ENCODE measurements around the gene SENP1. TPM values are rescaled to one million over a fixed set of nuclear protein-coding genes. Genes with fewer than 3 reads are reported as not detected.
"Not testable (repeated sequence)": the region's sequence is repeated elsewhere in the genome, so short reads cannot be mapped to it uniquely, and the experiment has no call there.

The SENP1 gene
- 26.7 and 27.0 TPM in 2 replicates for total RNA-seq (2014; rRNA removed; shearing (Covaris generic))

- no peaks in the 10 kb centered on the region for H3K36me3 ChIP-seq (replicated peaks; ENCODE audit: control insufficient read depth, insufficient read depth, low read length)
- peak within 1 kb of the TSS; percentile 71 for H3K4me3 ChIP-seq (ENCODE audit: insufficient read depth, low read depth, low read length)
- DNase-seq = peak; percentile 93
- peaks cover 1% of the 10 kb centered on the region; the same call in 1 of the 2 replicates for H3K27me3 ChIP-seq (ENCODE audit: control insufficient read depth, insufficient read depth, low read length)
Observed at GRCh38 chr12:48105867-48106680, at the start of gene SENP1. Gene SENP1, minus strand, starts transcription at chr12:48106079. Its CDS starts 4,607 bp downstream, at chr12:48101472.

DNA sequence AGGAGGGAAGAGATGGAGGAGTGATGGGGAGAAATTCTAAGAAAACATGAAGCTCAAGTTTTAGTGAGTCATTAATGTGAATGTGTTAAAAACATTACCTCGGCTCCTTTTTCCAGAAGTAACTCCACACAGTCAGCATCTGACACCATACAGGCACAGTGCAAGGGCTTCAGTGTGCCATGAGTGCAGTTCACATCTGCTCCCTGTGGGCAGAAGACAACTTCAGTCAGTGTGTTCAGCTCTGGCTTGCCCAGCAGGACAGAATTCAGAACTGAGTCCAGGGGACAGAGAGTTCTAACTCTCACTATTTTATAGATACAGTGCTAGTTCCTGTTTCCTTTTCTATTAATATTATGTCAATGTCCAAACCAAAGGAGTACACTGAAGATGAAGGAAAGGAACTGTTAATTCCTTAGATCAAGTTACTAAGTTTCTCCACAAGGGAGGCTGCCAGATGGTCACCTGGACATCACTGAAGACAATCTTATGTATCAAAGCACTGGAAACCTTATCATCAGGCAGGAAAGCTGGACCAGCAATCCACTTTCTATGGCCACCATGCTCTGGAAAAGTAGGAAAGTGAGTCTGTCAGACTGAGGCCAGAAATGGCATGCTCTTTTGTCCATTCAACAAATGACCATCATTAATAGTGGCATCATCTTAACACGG is 45.4 kb upstream of the SENP1 start:
- DNase-seq = no peak
- H3K27me3 ChIP-seq (ENCODE audit: control insufficient read depth, insufficient read depth, low read length) = no peaks in the 10 kb centered on the region
- H3K36me3 ChIP-seq (replicated peaks; ENCODE audit: control insufficient read depth, insufficient read depth, low read length) = peaks cover 3% of the 10 kb centered on the region
- no peak overlapping the region for H3K4me3 ChIP-seq (ENCODE audit: insufficient read depth, low read depth, low read length)

GRCh38 chr12:48145981-48146380 is 40.1 kb upstream of the SENP1 start:
- H3K4me3 ChIP-seq (ENCODE audit: insufficient read depth, low read depth, low read length) = no peak overlapping the region
- H3K27me3 ChIP-seq (ENCODE audit: control insufficient read depth, insufficient read depth, low read length) = no peaks in the 10 kb centered on the region
- peaks cover 24% of the 10 kb centered on the region for H3K36me3 ChIP-seq (replicated peaks; ENCODE audit: control insufficient read depth, insufficient read depth, low read length)
- no peak for DNase-seq

GRCh38 chr12:48143898-48144297 is 38.0 kb upstream of the SENP1 start:
- peaks cover 35% of the 10 kb centered on the region for H3K36me3 ChIP-seq (replicated peaks; ENCODE audit: control insufficient read depth, insufficient read depth, low read length)
- H3K4me3 ChIP-seq (ENCODE audit: insufficient read depth, low read depth, low read length) = no peak overlapping the region
- DNase-seq = peak; percentile 28
- H3K27me3 ChIP-seq (ENCODE audit: control insufficient read depth, insufficient read depth, low read length) = no peaks in the 10 kb centered on the region

GRCh38 chr12:48142818-48143674 is 37.2 kb upstream of the SENP1 start:
- peak; percentile 43 for DNase-seq
- no peak overlapping the region for H3K4me3 ChIP-seq (ENCODE audit: insufficient read depth, low read depth, low read length)
- no peaks in the 10 kb centered on the region for H3K27me3 ChIP-seq (ENCODE audit: control insufficient read depth, insufficient read depth, low read length)
- peaks cover 35% of the 10 kb centered on the region for H3K36me3 ChIP-seq (replicated peaks; ENCODE audit: control insufficient read depth, insufficient read depth, low read length)

DNA sequence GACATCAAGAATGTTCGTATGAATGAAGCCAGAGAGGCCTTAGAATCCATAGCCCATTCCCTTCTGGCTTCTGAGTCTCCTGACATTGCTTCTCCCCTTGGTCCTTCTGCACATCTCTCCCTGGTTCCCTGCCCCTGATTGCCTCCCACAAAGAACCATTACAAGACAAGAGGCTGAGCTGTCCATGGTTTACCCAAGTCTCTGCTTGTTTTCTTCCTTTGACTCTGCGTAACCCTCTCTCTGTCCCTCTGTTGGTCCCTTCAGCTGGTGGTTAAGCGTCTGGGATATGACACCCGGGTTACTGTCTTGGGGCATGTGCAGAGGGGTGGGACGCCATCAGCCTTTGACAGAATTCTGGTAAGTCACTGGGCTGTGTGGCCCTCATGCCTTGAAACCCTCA is 29.1 kb upstream of the SENP1 start:
- H3K4me3 ChIP-seq (ENCODE audit: insufficient read depth, low read depth, low read length) = no peak overlapping the region
- no peak for DNase-seq
- H3K27me3 ChIP-seq (ENCODE audit: control insufficient read depth, insufficient read depth, low read length) = no peaks in the 10 kb centered on the region
- peaks cover 32% of the 10 kb centered on the region for H3K36me3 ChIP-seq (replicated peaks; ENCODE audit: control insufficient read depth, insufficient read depth, low read length)

DNA sequence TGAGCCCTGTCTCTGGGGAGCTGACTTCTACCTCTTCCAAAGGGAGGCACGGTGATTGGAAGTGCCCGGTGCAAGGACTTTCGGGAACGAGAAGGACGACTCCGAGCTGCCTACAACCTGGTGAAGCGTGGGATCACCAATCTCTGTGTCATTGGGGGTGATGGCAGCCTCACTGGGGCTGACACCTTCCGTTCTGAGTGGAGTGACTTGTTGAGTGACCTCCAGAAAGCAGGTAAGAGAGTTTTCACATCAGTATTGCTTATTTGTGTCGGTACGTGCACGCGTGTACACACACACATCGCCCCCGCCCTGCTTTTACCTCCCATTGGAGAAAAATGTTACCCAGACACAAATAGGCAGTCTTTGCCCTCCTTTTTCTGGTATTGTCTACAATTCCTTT is 26.9 kb upstream of the SENP1 start:
- no peak for DNase-seq
- H3K4me3 ChIP-seq (ENCODE audit: insufficient read depth, low read depth, low read length) = no peak overlapping the region
- H3K27me3 ChIP-seq (ENCODE audit: control insufficient read depth, insufficient read depth, low read length) = no peaks in the 10 kb centered on the region
- peaks cover 25% of the 10 kb centered on the region for H3K36me3 ChIP-seq (replicated peaks; ENCODE audit: control insufficient read depth, insufficient read depth, low read length)

- Histone ChIP-seq H3K36me3 (replicated peaks; ENCODE audit: control insufficient read depth, insufficient read depth, low read length) (peaks cover 25% of the 10 kb centered on the region), H3K27me3 (ENCODE audit: control insufficient read depth, insufficient read depth, low read length) (no peaks in the 10 kb centered on the region), H3K4me3 (ENCODE audit: insufficient read depth, low read depth, low read length) (no peak overlapping the region)
- DNase-seq = no peak
Observed at GRCh38 chr12:48131517-48131916, 25.6 kb upstream of the SENP1 start.

GRCh38 chr12:48129376-48129775 is 23.5 kb upstream of the SENP1 start:
- Histone ChIP-seq H3K4me3 (ENCODE audit: insufficient read depth, low read depth, low read length) (no peak overlapping the region), H3K36me3 (replicated peaks; ENCODE audit: control insufficient read depth, insufficient read depth, low read length) (peaks cover 18% of the 10 kb centered on the region)

GRCh38 chr12:48128800-48129199 is 22.9 kb upstream of the SENP1 start:
- no peak for DNase-seq
- Histone ChIP-seq H3K36me3 (replicated peaks; ENCODE audit: control insufficient read depth, insufficient read depth, low read length) (peaks cover 16% of the 10 kb centered on the region), H3K27me3 (ENCODE audit: control insufficient read depth, insufficient read depth, low read length) (no peaks in the 10 kb centered on the region), H3K4me3 (ENCODE audit: insufficient read depth, low read depth, low read length) (no peak overlapping the region)

More at GRCh38 chr12:48129376-48129775, 23.5 kb upstream of the SENP1 start:
- H3K27me3 ChIP-seq (ENCODE audit: control insufficient read depth, insufficient read depth, low read length) = no peaks in the 10 kb centered on the region
- no peak for DNase-seq

DNA sequence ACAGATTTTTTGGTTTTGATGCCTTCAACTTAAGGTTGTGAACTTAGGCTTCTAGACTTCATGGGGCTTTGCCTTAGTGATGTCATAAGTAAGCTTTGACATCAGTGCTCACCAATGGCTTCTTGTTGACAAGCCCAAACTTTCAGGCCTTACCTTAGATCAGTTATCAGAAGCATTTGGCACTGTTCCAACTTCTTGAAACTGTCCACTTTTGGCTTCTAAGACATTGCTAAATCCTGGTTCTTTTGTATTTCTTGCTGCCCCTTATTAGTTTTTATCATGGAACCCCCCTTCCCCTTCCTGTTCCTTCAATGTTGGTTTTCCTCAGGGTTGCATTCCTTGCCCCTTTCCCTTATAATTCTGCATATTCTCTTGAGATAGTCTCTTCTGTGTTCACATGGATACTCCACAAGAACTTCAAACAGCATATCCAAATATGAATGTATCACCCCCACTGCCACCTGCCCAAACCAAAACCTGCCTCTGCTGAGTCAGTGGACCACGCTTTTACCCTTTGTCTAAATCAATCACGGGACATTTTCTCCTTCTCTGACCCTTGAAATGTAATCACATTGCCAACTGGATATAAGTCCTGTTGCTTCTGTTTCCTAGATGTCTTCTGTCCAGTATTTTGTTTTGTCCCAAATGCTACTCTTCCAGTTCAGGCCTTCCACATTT is 21.2 kb upstream of the SENP1 start:
- Histone ChIP-seq H3K36me3 (replicated peaks; ENCODE audit: control insufficient read depth, insufficient read depth, low read length) (peaks cover 11% of the 10 kb centered on the region), H3K27me3 (ENCODE audit: control insufficient read depth, insufficient read depth, low read length) (no peaks in the 10 kb centered on the region), H3K4me3 (ENCODE audit: insufficient read depth, low read depth, low read length) (no peak overlapping the region)
- DNase-seq = no peak

- Histone ChIP-seq H3K36me3 (replicated peaks; ENCODE audit: control insufficient read depth, insufficient read depth, low read length) (peaks cover 11% of the 10 kb centered on the region), H3K4me3 (ENCODE audit: insufficient read depth, low read depth, low read length) (no peak overlapping the region), H3K27me3 (ENCODE audit: control insufficient read depth, insufficient read depth, low read length) (no peaks in the 10 kb centered on the region)
- DNase-seq = no peak
Observed at GRCh38 chr12:48125985-48126384, 20.1 kb upstream of the SENP1 start.

DNA sequence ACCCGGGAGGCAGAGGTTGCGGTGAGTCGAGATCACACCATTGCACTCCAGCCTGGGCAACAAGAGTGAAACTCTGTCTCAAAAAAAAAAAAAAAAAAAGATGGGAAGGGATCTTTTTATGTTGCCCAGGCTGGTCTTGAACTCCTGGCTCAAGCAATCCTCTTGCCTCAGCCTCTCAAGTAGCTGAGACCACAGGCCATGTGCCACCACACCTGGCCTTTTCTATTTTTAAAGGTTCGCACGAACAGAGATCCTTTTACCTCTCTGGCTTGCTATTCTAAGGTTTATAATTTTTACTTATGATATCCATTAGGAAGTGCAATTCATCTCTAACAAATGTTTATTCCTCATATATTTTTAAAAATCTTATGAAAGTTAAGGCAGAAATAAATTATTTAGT is 19.7 kb upstream of the SENP1 start:
- H3K27me3 ChIP-seq (ENCODE audit: control insufficient read depth, insufficient read depth, low read length); H3K4me3 ChIP-seq (ENCODE audit: insufficient read depth, low read depth, low read length); H3K36me3 ChIP-seq (replicated peaks; ENCODE audit: control insufficient read depth, insufficient read depth, low read length); DNase-seq: not testable (repeated sequence)

DNA sequence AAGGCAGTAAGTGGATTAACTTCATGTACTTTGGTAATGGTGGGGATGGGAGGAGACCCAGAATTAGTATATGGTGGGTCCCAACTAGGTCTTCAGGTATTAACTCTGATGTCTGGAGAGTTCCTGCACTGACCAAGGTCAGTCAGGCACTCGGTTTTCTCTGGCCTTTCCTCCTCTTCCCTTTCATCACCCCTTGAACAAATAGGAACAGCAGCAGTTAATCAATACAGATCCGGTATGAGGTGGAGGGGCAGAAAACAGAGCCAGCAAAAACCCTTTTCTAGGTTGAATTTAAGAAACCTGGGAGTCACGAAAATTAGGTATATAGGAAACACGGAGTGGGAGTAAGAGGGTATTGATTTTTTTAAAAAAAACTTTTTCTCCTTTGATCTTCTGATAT is 17.3 kb upstream of the SENP1 start:
- Histone ChIP-seq H3K4me3 (ENCODE audit: insufficient read depth, low read depth, low read length) (no peak overlapping the region), H3K36me3 (replicated peaks; ENCODE audit: control insufficient read depth, insufficient read depth, low read length) (peaks cover 10% of the 10 kb centered on the region), H3K27me3 (ENCODE audit: control insufficient read depth, insufficient read depth, low read length) (no peaks in the 10 kb centered on the region)
- no peak for DNase-seq

All from H7 (cell line).